Tibial artery (tissue), 4 donors: ENCODE results near the gene PCDH9.
"Not testable (repeated sequence)": the region's sequence is repeated elsewhere in the genome, so short reads cannot be mapped to it uniquely, and the experiment has no call there.

Experiments used
- DNase-seq, 2 donors: peaks; one replicate each; pipeline ENCODE4 v3.0.0-alpha.2; 2019
- H3K27ac ChIP-seq, 2 donors: fragments of 200-600 bp; sonication (generic) in 1 of 2; 1 replicate in 1 of 2; 2 replicates in 1 of 2; pipeline ENCODE4 v1.5.1; 2018 to 2019; ENCODE audit warnings: mild to moderate bottlenecking in 1 of 2
- H3K27me3 ChIP-seq, 2 donors: fragments of 200-600 bp; sonication (generic) in 1 of 2; one replicate each; pipeline versions ENCODE4 v1.5.1 to v1.6.0; 2016 to 2019
- H3K36me3 ChIP-seq, 3 donors: fragments of 200-600 bp; sonication (generic) in 2 of 3; one replicate each; pipeline ENCODE4 v1.5.1; 2016 to 2019; ENCODE audit warnings: mild to moderate bottlenecking in 2 of 3
- H3K4me1 ChIP-seq, 4 donors: fragments of 200-600 bp; sonication (generic) in 2 of 4; 1 replicate in 3 of 4; 2 replicates in 1 of 4; pipeline ENCODE4 v1.5.1; 2016 to 2019
- H3K4me3 ChIP-seq, 2 donors: fragments of 200-600 bp; sonication (generic) in 1 of 2; 1 replicate in 1 of 2; 2 replicates in 1 of 2; pipeline ENCODE4 v1.5.1; 2018 to 2019; ENCODE audit warnings: mild to moderate bottlenecking in 2 of 2
- H3K9me3 ChIP-seq, 3 donors: fragments of 200-600 bp; sonication (generic) in 1 of 3; one replicate each; pipeline ENCODE4 v1.5.1; 2016 to 2019
- intact Hi-C: fragments of 100-400 bp; cut with DNase I; formaldehyde crosslinking; loops from one replicate; pipeline ENCODE4 v1.15.0; 2023; ENCODE audit warnings: low total_unique reads
- TF ChIP-seq, protein P1 (sequence below), 2 experiments: fragments of 200-600 bp in 1 of 2; fragments of 450-650 bp in 1 of 2; IDR thresholded peaks; one replicate each; pipeline ENCODE4 v1.5.1; 2017 to 2019; ENCODE audit warnings: antibody characterized with exemption in 2 of 2, mild to moderate bottlenecking in 1 of 2, moderate library complexity in 1 of 2

Gene PCDH9

DNA sequence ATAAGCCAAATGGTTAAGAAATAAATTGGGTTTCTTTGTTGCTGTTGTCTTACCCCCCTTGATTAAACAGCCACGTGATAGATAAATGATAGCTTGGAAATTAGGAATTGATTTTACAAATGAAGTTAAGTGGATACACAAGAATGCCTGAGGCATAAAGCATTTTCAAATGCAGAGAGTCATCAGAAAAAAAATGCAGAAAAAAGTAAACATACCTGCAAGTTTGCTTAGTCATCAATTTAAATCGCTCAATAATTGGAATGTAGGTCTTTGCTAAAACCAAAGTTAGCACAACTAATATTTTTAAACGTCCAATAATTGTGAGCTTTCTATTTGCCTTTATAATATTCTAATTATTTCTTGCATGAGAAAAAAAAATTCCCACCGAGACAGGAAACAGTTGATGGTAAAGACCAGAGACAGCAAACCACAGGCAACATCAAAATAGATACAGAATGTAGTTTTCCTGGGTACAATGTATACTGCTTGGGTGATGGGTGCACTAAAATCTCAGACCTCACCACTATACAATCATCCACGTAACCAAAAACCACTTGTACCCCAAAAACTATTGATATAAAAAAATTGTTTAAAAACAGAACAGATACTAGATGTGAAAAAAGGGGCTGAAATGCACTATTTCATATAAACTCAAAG is 924.0 kb downstream of the PCDH9 start:
- intact Hi-C loops = no loop called here
- Histone ChIP-seq H3K4me3 (no peak overlapping the region), H3K27me3 (no peaks in the 10 kb centered on the region), H3K27ac (no peak overlapping the region), H3K36me3 (no peaks in the 10 kb centered on the region), H3K4me1 (no peaks in the 10 kb centered on the region), H3K9me3 (no peaks in the 10 kb centered on the region)
- DNase-seq = no peak
- TF ChIP-seq, protein P1, sequence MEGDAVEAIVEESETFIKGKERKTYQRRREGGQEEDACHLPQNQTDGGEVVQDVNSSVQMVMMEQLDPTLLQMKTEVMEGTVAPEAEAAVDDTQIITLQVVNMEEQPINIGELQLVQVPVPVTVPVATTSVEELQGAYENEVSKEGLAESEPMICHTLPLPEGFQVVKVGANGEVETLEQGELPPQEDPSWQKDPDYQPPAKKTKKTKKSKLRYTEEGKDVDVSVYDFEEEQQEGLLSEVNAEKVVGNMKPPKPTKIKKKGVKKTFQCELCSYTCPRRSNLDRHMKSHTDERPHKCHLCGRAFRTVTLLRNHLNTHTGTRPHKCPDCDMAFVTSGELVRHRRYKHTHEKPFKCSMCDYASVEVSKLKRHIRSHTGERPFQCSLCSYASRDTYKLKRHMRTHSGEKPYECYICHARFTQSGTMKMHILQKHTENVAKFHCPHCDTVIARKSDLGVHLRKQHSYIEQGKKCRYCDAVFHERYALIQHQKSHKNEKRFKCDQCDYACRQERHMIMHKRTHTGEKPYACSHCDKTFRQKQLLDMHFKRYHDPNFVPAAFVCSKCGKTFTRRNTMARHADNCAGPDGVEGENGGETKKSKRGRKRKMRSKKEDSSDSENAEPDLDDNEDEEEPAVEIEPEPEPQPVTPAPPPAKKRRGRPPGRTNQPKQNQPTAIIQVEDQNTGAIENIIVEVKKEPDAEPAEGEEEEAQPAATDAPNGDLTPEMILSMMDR (IDR thresholded peaks at IDR 0.05) = no peak

DNA sequence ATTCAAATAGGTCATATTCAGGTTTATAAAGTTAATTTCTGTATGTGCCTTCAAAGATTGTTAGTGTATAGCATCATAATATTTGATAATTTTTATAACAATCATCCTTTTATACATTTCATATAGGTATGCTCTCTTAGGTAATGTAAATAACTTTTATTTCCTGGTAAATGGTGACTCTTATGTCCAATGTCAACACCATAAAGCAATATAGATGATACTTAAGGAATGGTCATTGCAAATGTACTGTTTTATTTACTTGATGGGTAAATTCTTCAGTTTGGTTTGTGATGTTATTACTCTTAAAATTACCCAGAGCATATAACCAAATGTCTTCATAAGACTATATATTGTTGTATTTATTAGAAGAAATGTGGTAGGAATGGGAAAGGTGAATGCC is 928.7 kb downstream of the PCDH9 start:
- H3K36me3 ChIP-seq = no peaks in the 10 kb centered on the region
- intact Hi-C loops = no loop called here
- TF ChIP-seq, protein P1 (IDR thresholded peaks at IDR 0.05) = no peak

DNA sequence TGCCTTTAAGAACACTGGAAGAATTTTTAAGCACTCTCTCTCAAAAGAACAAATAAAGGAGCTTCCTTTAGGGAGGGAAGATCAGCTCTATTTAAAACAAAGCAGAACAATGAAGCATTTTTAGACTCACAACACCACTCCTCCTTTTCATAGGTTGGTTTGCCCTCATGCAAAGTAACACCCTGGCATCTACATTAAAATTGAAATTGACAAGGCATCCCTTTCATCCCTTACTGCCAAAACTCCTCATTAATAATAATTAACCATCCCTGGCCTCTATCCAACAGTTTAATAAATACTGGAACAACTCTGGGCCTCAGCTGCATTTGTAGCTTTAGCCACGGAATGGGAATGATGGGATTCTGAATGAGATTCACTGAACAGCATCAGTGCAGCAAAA is 929.1 kb downstream of the PCDH9 start:
- Histone ChIP-seq H3K27ac (no peak overlapping the region), H3K9me3 (peaks cover 0 to 3% (median 0%) of the 10 kb centered on the region in 3 donors), H3K4me3 (no peak overlapping the region), H3K27me3 (no peaks in the 10 kb centered on the region), H3K4me1 (no peaks in the 10 kb centered on the region), H3K36me3 (no peaks in the 10 kb centered on the region)
- intact Hi-C loops = no loop called here
- TF ChIP-seq, protein P1 (IDR thresholded peaks at IDR 0.05) = no peak
- DNase-seq = no peak

More for the DNA sequence above, 928.7 kb downstream of the PCDH9 start:
- no peak overlapping the region for H3K27ac ChIP-seq
- H3K4me3 ChIP-seq = no peak overlapping the region
- peaks cover 0 to 3% (median 0%) of the 10 kb centered on the region in 3 donors for H3K9me3 ChIP-seq
- no peak for DNase-seq
- no peaks in the 10 kb centered on the region for H3K27me3 ChIP-seq
- no peaks in the 10 kb centered on the region for H3K4me1 ChIP-seq

DNA sequence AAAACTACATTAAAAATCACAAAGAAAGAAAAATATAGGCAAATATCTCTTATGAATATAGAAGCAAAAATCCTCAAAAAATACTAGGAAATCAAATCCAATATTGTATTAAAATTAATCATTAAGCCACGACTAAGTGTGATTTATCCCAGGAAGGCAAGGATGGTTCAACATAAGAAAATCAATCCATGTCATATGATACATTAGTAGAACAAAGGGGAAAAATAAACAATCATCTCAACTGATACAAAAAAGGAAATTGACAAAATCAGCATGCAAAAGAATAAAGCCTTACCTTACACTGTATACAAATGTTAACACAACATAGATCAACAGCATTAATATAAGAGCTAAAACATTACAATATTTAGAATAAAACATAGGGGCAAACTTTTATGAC is 933.3 kb downstream of the PCDH9 start:
- Histone ChIP-seq H3K4me3 (no peak overlapping the region), H3K9me3 (peaks cover 0 to 3% (median 0%) of the 10 kb centered on the region in 3 donors), H3K27ac (no peak overlapping the region), H3K36me3 (no peaks in the 10 kb centered on the region), H3K27me3 (no peaks in the 10 kb centered on the region), H3K4me1 (no peaks in the 10 kb centered on the region)
- intact Hi-C loops = no loop called here
- DNase-seq = no peak
- TF ChIP-seq, protein P1 (IDR thresholded peaks at IDR 0.05) = no peak

DNA sequence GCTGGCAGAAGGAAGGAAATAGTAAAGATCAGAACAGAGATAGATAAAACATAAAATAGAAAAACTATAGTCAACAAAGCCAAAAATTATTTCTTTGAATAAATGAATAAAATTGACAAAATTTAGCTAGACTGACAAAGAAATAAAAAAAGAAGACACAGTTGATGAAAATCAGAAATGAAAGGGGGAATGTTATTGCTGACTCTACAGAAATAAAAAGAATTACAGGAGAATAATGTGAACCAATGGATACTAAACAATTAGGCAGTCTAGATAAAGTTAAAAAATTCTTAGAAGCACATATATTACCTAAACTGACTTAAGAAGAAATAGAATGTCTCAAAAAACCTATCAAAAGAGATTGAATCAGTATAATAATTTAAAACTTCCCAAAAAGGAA is 933.8 kb downstream of the PCDH9 start:
- H3K9me3 ChIP-seq = peaks cover 0 to 3% (median 0%) of the 10 kb centered on the region in 3 donors
- H3K4me1 ChIP-seq = no peaks in the 10 kb centered on the region
- no peaks in the 10 kb centered on the region for H3K27me3 ChIP-seq
- DNase-seq = no peak
- intact Hi-C loops = no loop called here
- TF ChIP-seq, protein P1 (IDR thresholded peaks at IDR 0.05) = no peak
- no peaks in the 10 kb centered on the region for H3K36me3 ChIP-seq
- H3K27ac ChIP-seq = no peak overlapping the region
- H3K4me3 ChIP-seq = no peak overlapping the region

DNA sequence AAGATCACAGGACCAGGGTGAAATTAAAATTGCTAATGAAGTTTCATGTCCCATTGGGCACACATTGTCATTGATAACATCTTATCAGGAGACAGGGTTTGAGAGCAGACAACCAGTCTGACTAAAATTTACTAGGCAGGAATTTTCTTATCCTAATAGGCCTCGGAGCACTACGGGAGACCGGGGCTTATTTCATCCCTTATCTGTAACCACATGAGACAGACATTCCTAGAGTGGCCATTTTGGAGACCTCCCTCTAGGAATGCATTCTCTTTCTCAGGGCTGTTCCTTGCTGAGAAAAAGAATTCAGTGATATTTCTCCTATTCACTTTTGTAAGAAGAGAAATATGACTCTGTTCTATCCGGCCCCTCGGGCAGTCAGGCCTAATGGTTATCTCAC is 943.3 kb downstream of the PCDH9 start:
- H3K9me3 ChIP-seq, DNase-seq, H3K36me3 ChIP-seq, intact Hi-C loops, H3K4me3 ChIP-seq, H3K27ac ChIP-seq, H3K27me3 ChIP-seq, H3K4me1 ChIP-seq: not testable (repeated sequence)
